Colon (tissue), 2 donors: ENCODE results near the gene SYNE3.

Experiments
- FAIRE-seq: peaks from 2 replicates; lab custom pipeline; 2012; peaks lifted over from hg19 to GRCh38; lab: Jason Lieb, UNC
- donor health status: control.
- donor health status: control.

SYNE3 gene

GRCh38 chr14:95474486-95474885 lies 42.0 kb downstream of the SYNE3 start:
- no peak for FAIRE-seq

GRCh38 chr14:95472819-95473251 lies 43.6 kb downstream of the SYNE3 start:
- no peak for FAIRE-seq

DNA sequence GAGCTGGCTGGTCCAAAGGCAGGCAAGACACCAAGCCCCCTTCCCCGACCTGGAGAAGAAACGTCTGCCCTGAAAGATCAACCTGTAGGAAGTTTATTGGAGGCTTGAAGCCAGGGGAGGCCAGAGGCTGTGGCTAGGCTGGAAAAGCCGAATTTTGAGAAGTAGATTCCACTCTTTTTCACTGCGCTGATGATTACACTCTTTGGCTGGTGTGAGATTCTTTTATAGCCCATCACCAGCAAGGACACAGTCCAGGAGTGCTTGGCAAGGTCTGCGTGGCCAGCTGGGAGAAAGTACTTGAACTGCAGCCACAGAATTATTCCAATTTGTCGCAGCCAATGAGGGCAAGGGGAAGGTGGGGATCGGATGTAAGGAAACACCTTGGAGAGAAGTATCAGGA lies 45.0 kb downstream of the SYNE3 start:
- no peak for FAIRE-seq

- no peak for FAIRE-seq
Observed at GRCh38 chr14:95471016-95471415, 45.4 kb downstream of the SYNE3 start.

- FAIRE-seq: no peak
Observed at GRCh38 chr14:95469134-95469481, 47.3 kb downstream of the SYNE3 start.

GRCh38 chr14:95468448-95469133 lies 47.9 kb downstream of the SYNE3 start:
- FAIRE-seq: no peak

- FAIRE-seq: no peak
Observed at GRCh38 chr14:95467657-95468056, 48.8 kb downstream of the SYNE3 start.

DNA sequence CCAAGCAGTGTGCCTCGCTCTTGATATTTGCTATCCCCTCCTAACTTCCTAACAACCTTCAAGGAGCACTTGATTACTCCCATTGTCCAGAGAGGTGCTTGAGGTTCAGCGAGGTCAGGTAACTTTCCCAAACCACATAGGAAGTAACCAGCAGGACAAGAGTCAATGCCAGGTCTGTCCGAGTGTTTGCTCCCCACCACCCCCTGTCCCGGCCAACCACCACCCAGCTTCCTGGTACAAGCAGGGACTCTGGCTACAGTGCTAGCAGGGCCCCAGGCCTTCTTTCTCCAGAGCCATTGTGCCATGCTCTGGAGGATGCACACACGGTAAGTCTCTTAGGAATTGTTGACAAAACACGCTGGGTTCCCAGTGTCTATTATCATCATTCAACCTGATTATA lies 49.2 kb downstream of the SYNE3 start:
- FAIRE-seq: no peak
